WERI-Rb-1 (cell line): Measurements from ENCODE around the gene RMI1.
"Not testable (repeated sequence)": the region's sequence is repeated elsewhere in the genome, so short reads cannot be mapped to it uniquely, and the experiment has no call there.

Experiments
- DNase-seq: peaks from one replicate; pipeline ENCODE4 v3.0.0-alpha.2; 2020
- H3K27ac ChIP-seq: fragments of 250-450 bp; sonication (Bioruptor Pico); 2 replicates; pipeline ENCODE4 v1.5.1; 2020; ENCODE audit warnings: mild to moderate bottlenecking, moderate library complexity
- H3K27me3 ChIP-seq: fragments of 250-450 bp; sonication (Bioruptor Pico); 2 replicates; pipeline ENCODE4 v1.5.1; 2021; ENCODE audit warnings: mild to moderate bottlenecking, low read depth, moderate library complexity; ENCODE audit not compliant: insufficient read depth, severe bottlenecking
- H3K36me3 ChIP-seq: fragments of 250-450 bp; sonication (Bioruptor Pico); 2 replicates; pipeline ENCODE4 v1.5.1; 2020; ENCODE audit warnings: mild to moderate bottlenecking, moderate library complexity
- H3K4me3 ChIP-seq: 2 replicates; pipeline ENCODE4 v1.5.1; 2011; ENCODE audit warnings: low read depth, mild to moderate bottlenecking, control low read depth, low read length
- H3K9me3 ChIP-seq: fragments of 250-450 bp; sonication (Bioruptor Pico); 2 replicates; pipeline ENCODE4 v1.5.1; 2021; ENCODE audit warnings: mild to moderate bottlenecking, moderate library complexity; ENCODE audit not compliant: severe bottlenecking
- TF ChIP-seq, protein P1 (sequence below): IDR thresholded peaks from 2 replicates; pipeline ENCODE4 v1.5.1; 2011; ENCODE audit warnings: low read depth, mild to moderate bottlenecking, control low read depth, inconsistent platforms, low read length

Gene RMI1

DNA sequence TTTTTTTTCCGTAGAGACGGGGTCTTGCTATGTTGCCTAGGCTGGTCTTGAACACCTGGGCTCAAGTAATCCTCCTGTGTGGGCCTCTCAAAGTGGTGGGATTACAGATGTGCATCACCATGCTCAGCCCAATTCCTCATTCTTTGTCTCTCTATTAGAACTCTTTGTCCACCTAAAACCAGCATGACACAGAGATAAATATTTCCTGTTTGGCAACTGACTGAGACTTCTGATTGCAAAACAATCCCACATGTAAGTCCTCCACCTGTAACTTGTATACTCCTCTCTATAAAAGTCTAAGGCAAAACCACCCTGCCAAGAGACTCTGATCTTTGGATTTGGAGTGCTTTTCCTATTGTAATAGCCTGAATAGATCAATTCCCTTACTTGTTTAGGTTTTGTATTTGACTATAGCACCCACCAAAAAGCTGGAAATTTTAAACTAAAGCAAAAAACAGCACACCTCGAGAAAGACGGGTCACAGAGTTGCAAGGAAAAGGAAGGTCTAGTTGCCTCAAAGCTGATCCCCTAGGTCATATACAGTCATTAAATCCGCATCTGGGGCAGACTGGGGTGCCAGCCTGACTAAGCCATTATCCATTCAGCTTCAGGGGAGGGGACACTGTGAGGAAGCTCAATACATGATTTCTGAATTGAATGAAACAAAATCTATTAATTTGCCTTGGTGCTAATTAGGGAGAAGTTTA is 45.9 kb upstream of the RMI1 start:
- TF ChIP-seq, protein P1, sequence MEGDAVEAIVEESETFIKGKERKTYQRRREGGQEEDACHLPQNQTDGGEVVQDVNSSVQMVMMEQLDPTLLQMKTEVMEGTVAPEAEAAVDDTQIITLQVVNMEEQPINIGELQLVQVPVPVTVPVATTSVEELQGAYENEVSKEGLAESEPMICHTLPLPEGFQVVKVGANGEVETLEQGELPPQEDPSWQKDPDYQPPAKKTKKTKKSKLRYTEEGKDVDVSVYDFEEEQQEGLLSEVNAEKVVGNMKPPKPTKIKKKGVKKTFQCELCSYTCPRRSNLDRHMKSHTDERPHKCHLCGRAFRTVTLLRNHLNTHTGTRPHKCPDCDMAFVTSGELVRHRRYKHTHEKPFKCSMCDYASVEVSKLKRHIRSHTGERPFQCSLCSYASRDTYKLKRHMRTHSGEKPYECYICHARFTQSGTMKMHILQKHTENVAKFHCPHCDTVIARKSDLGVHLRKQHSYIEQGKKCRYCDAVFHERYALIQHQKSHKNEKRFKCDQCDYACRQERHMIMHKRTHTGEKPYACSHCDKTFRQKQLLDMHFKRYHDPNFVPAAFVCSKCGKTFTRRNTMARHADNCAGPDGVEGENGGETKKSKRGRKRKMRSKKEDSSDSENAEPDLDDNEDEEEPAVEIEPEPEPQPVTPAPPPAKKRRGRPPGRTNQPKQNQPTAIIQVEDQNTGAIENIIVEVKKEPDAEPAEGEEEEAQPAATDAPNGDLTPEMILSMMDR, result no peak
- H3K27ac ChIP-seq, result no peak overlapping the region

DNA sequence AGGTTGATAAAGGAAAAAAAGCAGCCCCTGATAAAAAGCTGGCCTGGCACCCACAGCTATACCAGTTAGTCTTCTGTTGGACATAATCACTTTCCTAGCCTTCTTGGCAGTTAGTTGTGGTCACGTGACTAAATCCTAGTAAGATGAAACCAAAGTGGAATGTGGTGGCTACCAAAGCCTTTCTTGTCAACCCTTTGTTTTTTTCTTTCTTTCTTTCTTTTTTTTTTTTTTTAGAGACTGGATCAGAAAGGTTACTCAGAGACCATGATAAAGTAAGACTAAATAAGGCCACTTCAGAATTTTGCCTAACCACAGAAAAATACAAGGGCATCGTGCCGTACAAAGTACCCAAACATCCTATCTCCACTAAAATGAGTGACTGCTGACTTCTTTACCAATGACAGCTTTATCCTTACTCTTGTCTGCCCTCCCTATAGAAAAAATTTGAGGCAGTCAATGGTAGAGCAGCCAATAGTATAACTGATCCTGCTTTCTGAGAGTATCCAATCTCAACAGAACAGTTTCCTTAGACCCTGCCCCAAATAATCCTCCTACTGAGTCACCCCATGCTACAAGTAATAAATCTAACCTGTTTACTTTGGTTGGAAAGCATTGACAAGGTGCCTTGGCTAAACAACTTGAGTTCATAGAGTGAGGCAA is 45.2 kb upstream of the RMI1 start:
- Histone ChIP-seq H3K27ac (no peak overlapping the region), H3K4me3 (no peak overlapping the region), H3K36me3 (peaks cover 22% of the 10 kb centered on the region), H3K9me3 (no peaks in the 10 kb centered on the region), H3K27me3 (no peaks in the 10 kb centered on the region)
- TF ChIP-seq, protein P1, result no peak
- no peak for DNase-seq

More for the DNA sequence above, 45.9 kb upstream of the RMI1 start:
- DNase-seq, result no peak
- Histone ChIP-seq H3K27me3 (no peaks in the 10 kb centered on the region), H3K9me3 (no peaks in the 10 kb centered on the region), H3K4me3 (no peak overlapping the region), H3K36me3 (peaks cover 15% of the 10 kb centered on the region)

DNA sequence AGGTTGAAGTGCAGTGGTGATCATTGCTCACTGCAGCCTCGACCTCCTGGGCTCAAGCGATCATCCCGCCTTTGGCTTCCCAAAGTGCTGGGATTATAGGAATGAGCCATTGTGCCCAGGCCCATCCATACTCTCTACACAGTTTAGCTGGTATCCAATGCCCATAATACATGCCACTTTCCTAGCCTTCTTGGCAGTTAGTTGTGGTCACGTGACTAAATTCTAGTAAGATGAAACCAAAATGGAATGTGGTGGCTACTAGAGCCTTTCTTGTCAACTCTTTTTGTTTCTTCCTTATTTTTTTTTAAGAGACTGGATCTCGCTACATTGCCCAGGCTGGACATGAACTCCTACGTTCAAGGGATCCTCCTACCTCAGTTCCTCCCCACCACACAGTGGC is 44.1 kb upstream of the RMI1 start:
- Histone ChIP-seq H3K27me3 (no peaks in the 10 kb centered on the region), H3K9me3 (no peaks in the 10 kb centered on the region), H3K27ac (no peak overlapping the region), H3K4me3 (no peak overlapping the region), H3K36me3 (peaks cover 29% of the 10 kb centered on the region)
- DNase-seq, result no peak
- TF ChIP-seq, protein P1, result no peak

DNA sequence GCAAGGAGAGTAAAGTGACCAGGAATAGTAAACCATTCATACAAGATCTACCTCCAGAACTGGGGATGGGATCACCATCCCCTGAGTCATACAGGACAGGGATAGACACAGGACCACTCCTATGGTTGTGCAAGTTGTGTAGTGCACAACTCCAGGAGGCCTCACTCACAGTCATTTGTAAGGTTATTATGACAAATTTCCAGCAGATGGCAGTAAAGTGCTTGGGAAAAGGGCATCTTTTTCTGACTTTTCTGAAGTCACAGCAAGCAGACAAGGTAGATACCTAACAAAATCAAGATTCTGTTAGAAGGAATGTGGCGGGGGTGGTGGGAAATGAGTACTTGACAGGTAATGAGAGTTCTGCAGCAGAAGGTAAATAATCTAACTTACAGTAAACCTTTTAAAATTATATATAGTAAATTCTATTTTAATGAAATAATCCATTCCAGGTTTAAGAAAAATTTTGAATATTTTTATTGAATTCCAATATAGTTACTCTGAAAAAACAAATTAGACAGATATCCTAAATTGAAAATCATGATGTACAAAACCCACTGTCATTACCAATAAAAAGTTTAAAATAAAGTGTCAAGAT is 42.6 kb upstream of the RMI1 start:
- H3K36me3 ChIP-seq, result peaks cover 43% of the 10 kb centered on the region
- TF ChIP-seq, protein P1, result peak; percentile 55
- DNase-seq, result peak; percentile 27
- no peak overlapping the region for H3K27ac ChIP-seq
- H3K4me3 ChIP-seq, result no peak overlapping the region
- no peaks in the 10 kb centered on the region for H3K27me3 ChIP-seq
- no peaks in the 10 kb centered on the region for H3K9me3 ChIP-seq

DNA sequence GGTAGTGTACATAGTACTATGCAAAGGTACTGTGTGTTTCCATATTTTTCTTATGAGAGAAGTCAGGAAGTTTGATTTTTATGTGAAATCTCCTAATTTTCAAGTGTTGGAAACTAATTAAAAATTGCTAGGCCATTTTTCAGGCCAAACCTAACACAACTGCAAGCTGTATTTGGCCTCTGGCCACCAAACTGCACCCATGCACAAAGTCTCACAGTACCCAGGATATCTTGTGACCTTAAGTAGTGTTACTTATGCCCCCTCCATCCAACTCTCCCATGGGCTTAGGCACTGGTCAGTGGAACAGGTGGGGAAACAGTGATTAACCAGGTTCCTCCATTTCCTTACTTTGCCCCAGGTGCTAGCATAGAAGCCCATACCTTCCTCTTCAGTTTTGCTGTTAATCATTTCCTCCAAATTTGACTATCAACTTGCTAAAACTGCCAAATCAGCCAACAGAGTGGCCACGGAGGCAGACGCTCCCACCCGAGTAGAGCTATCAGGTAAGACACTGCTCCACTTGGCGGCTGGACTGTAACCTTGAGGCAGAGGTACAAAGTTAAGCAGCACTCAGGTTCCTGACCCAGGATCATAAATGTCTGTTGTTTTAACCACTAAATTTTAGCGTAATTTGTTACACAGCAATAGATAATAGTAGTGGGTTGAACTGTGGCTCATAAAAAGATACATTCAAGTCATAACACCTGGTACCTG is 39.9 kb upstream of the RMI1 start:
- TF ChIP-seq, protein P1, result no peak
- H3K36me3 ChIP-seq, result peaks cover 61% of the 10 kb centered on the region
- DNase-seq, result no peak

DNA sequence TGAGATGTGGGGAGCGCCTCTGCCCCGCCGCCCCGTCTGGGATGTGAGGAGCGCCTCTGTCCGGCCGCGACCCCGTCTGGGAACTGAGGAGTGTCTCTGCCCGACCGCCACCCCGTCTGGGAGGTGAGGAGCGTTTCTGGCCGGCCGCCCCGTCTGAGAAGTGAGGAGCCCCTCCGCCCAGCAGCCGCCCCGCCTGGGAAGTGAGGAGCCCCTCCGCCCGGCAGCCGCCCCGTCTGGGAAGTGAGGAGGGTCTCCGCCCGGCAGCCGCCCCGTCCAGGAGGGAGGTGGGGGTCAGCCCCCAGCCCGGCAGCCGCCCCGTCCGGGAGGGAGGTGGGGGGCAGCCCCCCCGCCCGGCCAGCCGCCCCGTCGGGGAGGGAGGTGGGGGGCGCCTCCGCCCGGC is 32.5 kb upstream of the RMI1 start:
- not testable (repeated sequence) for H3K9me3 ChIP-seq, DNase-seq
- peaks cover 64% of the 10 kb centered on the region for H3K36me3 ChIP-seq

More for the DNA sequence above, 39.9 kb upstream of the RMI1 start:
- Histone ChIP-seq H3K9me3 (no peaks in the 10 kb centered on the region), H3K4me3 (no peak overlapping the region), H3K27me3 (no peaks in the 10 kb centered on the region), H3K27ac (no peak overlapping the region)

More for the DNA sequence above, 32.5 kb upstream of the RMI1 start:
- not testable (repeated sequence) for H3K27ac ChIP-seq, H3K4me3 ChIP-seq, H3K27me3 ChIP-seq
